GM12872 (cell line): Measurements from ENCODE around the gene PCDH8.

Experiments
- CTCF ChIP-seq: IDR thresholded peaks from 3 replicates; pipeline ENCODE4 v1.5.1; 2011; ENCODE audit warnings: low read depth, mild to moderate bottlenecking, low read length, moderate library complexity; ENCODE audit not compliant: insufficient read depth

PCDH8 gene

GRCh38 chr13:52798770-52799430, 49.5 kb downstream of the PCDH8 start:
- no peak for TF ChIP-seq CTCF

- no peak for TF ChIP-seq CTCF
These were observed 51.3 kb downstream of the PCDH8 start for GRCh38 chr13:52797176-52797575.

GRCh38 chr13:52794589-52794988, 53.9 kb downstream of the PCDH8 start:
- no peak for TF ChIP-seq CTCF

GRCh38 chr13:52793515-52794061, 54.9 kb downstream of the PCDH8 start:
- no peak for TF ChIP-seq CTCF
